HS-27A (cell line): ENCODE measurements around the gene LBHD1.
"Not testable (repeated sequence)": the region's sequence is repeated elsewhere in the genome, so short reads cannot be mapped to it uniquely, and the experiment has no call there.

Experiments used
- DNase-seq: peaks from one replicate; pipeline ENCODE4 v3.0.0-alpha.2; 2012; ENCODE audit warnings: low read depth, missing footprints

The LBHD1 gene

GRCh38 chr11:62664405-62665074 lies 7.5 kb downstream of the LBHD1 start:
- no peak for DNase-seq

- no peak for DNase-seq
These were observed 15.2 kb downstream of the LBHD1 start for GRCh38 chr11:62656796-62657429.

- DNase-seq = no peak
These were observed 17.8 kb downstream of the LBHD1 start for GRCh38 chr11:62654297-62654696.

- DNase-seq = peak; percentile 23
These were observed 19.7 kb downstream of the LBHD1 start for GRCh38 chr11:62652161-62653006.

- DNase-seq = not testable (repeated sequence)
These were observed 21.8 kb downstream of the LBHD1 start for GRCh38 chr11:62650283-62650682.

GRCh38 chr11:62649486-62649885 lies 22.6 kb downstream of the LBHD1 start:
- no peak for DNase-seq

GRCh38 chr11:62648967-62649364 lies 23.1 kb downstream of the LBHD1 start:
- DNase-seq = no peak

- no peak for DNase-seq
These were observed 23.7 kb downstream of the LBHD1 start for GRCh38 chr11:62648185-62648966.

GRCh38 chr11:62647609-62648005 lies 24.5 kb downstream of the LBHD1 start:
- DNase-seq = no peak

- DNase-seq = no peak
These were observed 25.1 kb downstream of the LBHD1 start for GRCh38 chr11:62646825-62647608.

- peak; percentile 95 for DNase-seq
These were observed 25.9 kb downstream of the LBHD1 start, which contains the start of gene GANAB for GRCh38 chr11:62645946-62646824. Gene GANAB (minus strand): TSS chr11:62646613. CDS start chr11:62646599, 14 bp downstream.

- DNase-seq = no peak
These were observed 26.5 kb downstream of the LBHD1 start for GRCh38 chr11:62645671-62645945.

GRCh38 chr11:62644220-62644619 lies 27.8 kb downstream of the LBHD1 start:
- DNase-seq = no peak

GRCh38 chr11:62632492-62632891 lies 39.6 kb downstream of the LBHD1 start:
- DNase-seq = no peak

GRCh38 chr11:62627713-62628112 lies 44.4 kb downstream of the LBHD1 start:
- DNase-seq = no peak

GRCh38 chr11:62622476-62623089 lies 49.5 kb downstream of the LBHD1 start:
- DNase-seq = no peak

- peak; percentile 99 for DNase-seq
These were observed 50.2 kb downstream of the LBHD1 start, which contains the start of gene B3GAT3 for GRCh38 chr11:62621567-62622470. Gene B3GAT3 (minus strand): TSS chr11:62621986. CDS start chr11:62621947, 39 bp downstream.

GRCh38 chr11:62621027-62621566 lies 51.0 kb downstream of the LBHD1 start:
- no peak for DNase-seq
